HG03175 (cell line): ENCODE measurements around the gene SMARCA4.

Source experiments
- ATAC-seq: cut with Tn5 transposase; IDR thresholded peaks from one replicate; pipeline ENCODE4 v1.9.1; 2021; ENCODE audit warnings: mild to moderate bottlenecking, moderate library complexity; ENCODE audit not compliant: unreplicated experiment

Gene SMARCA4

GRCh38 chr19:11007385-11007784 is 46.6 kb downstream of the SMARCA4 start:
- no peak for ATAC-seq

- no peak for ATAC-seq
Measured at GRCh38 chr19:11007962-11008532, 47.2 kb downstream of the SMARCA4 start.

- no peak for ATAC-seq
Measured at GRCh38 chr19:11010041-11010440, 49.2 kb downstream of the SMARCA4 start.

GRCh38 chr19:11012507-11012906 is 51.7 kb downstream of the SMARCA4 start:
- no peak for ATAC-seq

- ATAC-seq: no peak
Measured at GRCh38 chr19:11013771-11014170, 52.9 kb downstream of the SMARCA4 start.

- no peak for ATAC-seq
Measured at GRCh38 chr19:11014403-11014911, 53.6 kb downstream of the SMARCA4 start.

- no peak for ATAC-seq
Measured at GRCh38 chr19:11016631-11017030, 55.8 kb downstream of the SMARCA4 start.

GRCh38 chr19:11017275-11018035 is 56.6 kb downstream of the SMARCA4 start:
- ATAC-seq: no peak

GRCh38 chr19:11018179-11018578 is 57.3 kb downstream of the SMARCA4 start:
- no peak for ATAC-seq

- ATAC-seq: no peak
Measured at GRCh38 chr19:11018763-11019162, 57.9 kb downstream of the SMARCA4 start.

GRCh38 chr19:11019262-11019661 is 58.4 kb downstream of the SMARCA4 start:
- no peak for ATAC-seq

GRCh38 chr19:11019824-11020223 is 59.0 kb downstream of the SMARCA4 start:
- ATAC-seq: no peak

GRCh38 chr19:11020423-11020822 is 59.6 kb downstream of the SMARCA4 start:
- ATAC-seq: no peak

- no peak for ATAC-seq
Measured at GRCh38 chr19:11020982-11021759, 60.3 kb downstream of the SMARCA4 start.

- ATAC-seq: no peak
Measured at GRCh38 chr19:11021760-11022144, 60.9 kb downstream of the SMARCA4 start.

GRCh38 chr19:11023016-11023415 is 62.2 kb downstream of the SMARCA4 start:
- no peak for ATAC-seq

- no peak for ATAC-seq
Measured at GRCh38 chr19:11023710-11024109, 62.9 kb downstream of the SMARCA4 start.

GRCh38 chr19:11024259-11024658 is 63.4 kb downstream of the SMARCA4 start:
- no peak for ATAC-seq

- ATAC-seq: no peak
Measured at GRCh38 chr19:11025006-11025405, 64.2 kb downstream of the SMARCA4 start.

- no peak for ATAC-seq
Measured at GRCh38 chr19:11025445-11025844, 64.6 kb downstream of the SMARCA4 start.

GRCh38 chr19:11025997-11026396 is 65.2 kb downstream of the SMARCA4 start:
- ATAC-seq: no peak

GRCh38 chr19:11027381-11027780 is 66.6 kb downstream of the SMARCA4 start:
- ATAC-seq: no peak
